MM.1S (cell line): Measurements from ENCODE around the gene ZSCAN23.

Experiments used
- DNase-seq: peaks from one replicate; pipeline ENCODE4 v3.0.0-alpha.2; 2015
- H2AFZ ChIP-seq: fragments of 300-600 bp; sonication (generic); 2 replicates; pipeline ENCODE4 v1.6.0; 2016; ENCODE audit warnings: antibody characterized with exemption, low read length
- H3F3A ChIP-seq: fragments of 300-600 bp; sonication (generic); 2 replicates; pipeline ENCODE4 v1.6.1; 2016; ENCODE audit warnings: mild to moderate bottlenecking, antibody characterized with exemption, low read length, moderate library complexity, mixed read lengths; ENCODE audit not compliant: insufficient read depth
- H3K27ac ChIP-seq: fragments of 300-600 bp; sonication (generic); 2 replicates; pipeline ENCODE4 v1.5.1; 2016; ENCODE audit warnings: mild to moderate bottlenecking, low read length
- H3K27me3 ChIP-seq: fragments of 300-600 bp; sonication (generic); replicated peaks from 2 replicates; pipeline ENCODE4 v1.6.0; 2016; ENCODE audit warnings: low read length; ENCODE audit not compliant: insufficient read depth
- H3K36me3 ChIP-seq: fragments of 300-600 bp; sonication (generic); replicated peaks from 2 replicates; pipeline ENCODE4 v1.6.1; 2016; ENCODE audit warnings: mild to moderate bottlenecking, low read length, mixed read lengths; ENCODE audit not compliant: insufficient read depth
- H3K4me1 ChIP-seq: fragments of 300-600 bp; sonication (generic); 2 replicates; pipeline ENCODE4 v1.6.1; 2016; ENCODE audit warnings: low read length, mixed read lengths
- H3K4me2 ChIP-seq: fragments of 300-600 bp; sonication (generic); 2 replicates; pipeline ENCODE4 v1.6.0; 2016; ENCODE audit warnings: low read depth, low read length
- H3K4me3 ChIP-seq: fragments of 300-600 bp; sonication (generic); 2 replicates; pipeline ENCODE4 v1.5.1; 2016; ENCODE audit warnings: low read length, mixed read lengths
- H3K79me2 ChIP-seq: fragments of 300-600 bp; sonication (generic); 2 replicates; pipeline ENCODE4 v1.6.1; 2016; ENCODE audit warnings: mixed run types, low read length, mixed read lengths
- H3K9ac ChIP-seq: fragments of 300-600 bp; sonication (generic); 2 replicates; pipeline ENCODE4 v1.6.1; 2016; ENCODE audit warnings: low read length, mixed read lengths
- H3K9me2 ChIP-seq: fragments of 300-600 bp; sonication (generic); replicated peaks from 2 replicates; pipeline ENCODE4 v1.6.1; 2016; ENCODE audit warnings: mild to moderate bottlenecking, low read length, mixed read lengths; ENCODE audit not compliant: insufficient read depth
- H3K9me3 ChIP-seq: fragments of 300-600 bp; sonication (generic); replicated peaks from 2 replicates; pipeline ENCODE4 v1.6.1; 2016; ENCODE audit warnings: mild to moderate bottlenecking, low read length, mixed read lengths; ENCODE audit not compliant: insufficient read depth
- H4K20me1 ChIP-seq: fragments of 300-600 bp; sonication (generic); 2 replicates; pipeline ENCODE4 v1.6.1; 2016; ENCODE audit warnings: mild to moderate bottlenecking, low read length, moderate library complexity, mixed read lengths; ENCODE audit not compliant: insufficient read depth
- CTCF ChIP-seq: fragments of 300-600 bp; sonication (generic); IDR thresholded peaks from 2 replicates; pipeline ENCODE4 v1.5.1; 2016; ENCODE audit warnings: antibody characterized with exemption, low read length, mixed read lengths
- EZH2 ChIP-seq: fragments of 300-600 bp; sonication (generic); optimal IDR thresholded peaks from 2 replicates; pipeline ENCODE3; 2017; ENCODE audit warnings: low read depth, mild to moderate bottlenecking, antibody characterized with exemption, low read length, mixed read lengths
- EZH2phosphoT487 ChIP-seq: fragments of 300-600 bp; sonication (generic); IDR thresholded peaks from 2 replicates; pipeline ENCODE4 v1.6.1; 2018; ENCODE audit warnings: antibody characterized with exemption, low read length

The ZSCAN23 gene

GRCh38 chr6:28395918-28396317, 47.4 kb downstream of the ZSCAN23 start:
- Histone ChIP-seq H3K36me3 (peaks cover 5% of the 10 kb centered on the region; the same call in 1 of the 2 replicates), H3F3A (peaks cover 3% of the 10 kb centered on the region; the same call in 1 of the 2 replicates), H3K4me1 (0 out of 2 replicates have a peak, but pooled peaks cover 4% of the 10 kb centered on the region), H2AFZ (no peak overlapping the region), H3K27ac (no peak overlapping the region), H3K9ac (no peak overlapping the region), H3K9me3 (no peaks in the 10 kb centered on the region), H3K79me2 (peaks cover 26% of the 10 kb centered on the region), H3K27me3 (no peaks in the 10 kb centered on the region), H3K4me3 (no peak overlapping the region), H4K20me1 (no peaks in the 10 kb centered on the region), H3K9me2 (no peaks in the 10 kb centered on the region), H3K4me2 (no peak overlapping the region)
- no peak for DNase-seq
- TF ChIP-seq CTCF, result no peak
- TF ChIP-seq EZH2phosphoT487, result no peak
- no peak for TF ChIP-seq EZH2

GRCh38 chr6:28393912-28394662, 49.2 kb downstream of the ZSCAN23 start:
- peaks cover 8% of the 10 kb centered on the region; the same call in 1 of the 2 replicates for H3K36me3 ChIP-seq
- H3K27me3 ChIP-seq, result no peaks in the 10 kb centered on the region
- no peak overlapping the region for H2AFZ ChIP-seq
- no peak overlapping the region for H3K4me2 ChIP-seq
- no peaks in the 10 kb centered on the region for H3K4me1 ChIP-seq
- H3K27ac ChIP-seq, result no peak overlapping the region
- H3K9ac ChIP-seq, result no peak overlapping the region
- peaks cover 2% of the 10 kb centered on the region; the same call in 1 of the 2 replicates for H3F3A ChIP-seq
- H3K9me3 ChIP-seq, result no peaks in the 10 kb centered on the region
- H3K9me2 ChIP-seq, result no peaks in the 10 kb centered on the region
- no peaks in the 10 kb centered on the region for H4K20me1 ChIP-seq
- TF ChIP-seq CTCF (peak; percentile 18), EZH2phosphoT487 (no peak), EZH2 (no peak)
- peaks cover 22% of the 10 kb centered on the region for H3K79me2 ChIP-seq
- DNase-seq, result no peak
- no peak overlapping the region for H3K4me3 ChIP-seq

GRCh38 chr6:28390688-28391087, 52.6 kb downstream of the ZSCAN23 start:
- peaks cover 3% of the 10 kb centered on the region; the same call in 1 of the 2 replicates for H3K79me2 ChIP-seq
- no peak overlapping the region for H2AFZ ChIP-seq
- H3K4me3 ChIP-seq, result no peak overlapping the region
- H3K27ac ChIP-seq, result no peak overlapping the region
- no peaks in the 10 kb centered on the region for H3K4me1 ChIP-seq
- DNase-seq, result no peak
- no peaks in the 10 kb centered on the region for H3F3A ChIP-seq
- no peak overlapping the region for H3K9ac ChIP-seq
- H3K9me3 ChIP-seq, result no peaks in the 10 kb centered on the region
- no peaks in the 10 kb centered on the region for H4K20me1 ChIP-seq
- no peak for TF ChIP-seq EZH2phosphoT487
- TF ChIP-seq EZH2, result no peak
- TF ChIP-seq CTCF, result no peak
- peaks cover 8% of the 10 kb centered on the region; the same call in 1 of the 2 replicates for H3K36me3 ChIP-seq
- H3K9me2 ChIP-seq, result no peaks in the 10 kb centered on the region
- no peaks in the 10 kb centered on the region for H3K27me3 ChIP-seq
- no peak overlapping the region for H3K4me2 ChIP-seq
